SIG-M5 (cell line): ENCODE results near the gene UFD1.
A peak's percentile ranks its signal among the peaks of the same experiment; 100 is the strongest.

ENCODE experiments used
- DNase-seq: peaks from one replicate; lab custom pipeline; 2025; lab: John Stamatoyannopoulos, UW

The UFD1 gene

DNA sequence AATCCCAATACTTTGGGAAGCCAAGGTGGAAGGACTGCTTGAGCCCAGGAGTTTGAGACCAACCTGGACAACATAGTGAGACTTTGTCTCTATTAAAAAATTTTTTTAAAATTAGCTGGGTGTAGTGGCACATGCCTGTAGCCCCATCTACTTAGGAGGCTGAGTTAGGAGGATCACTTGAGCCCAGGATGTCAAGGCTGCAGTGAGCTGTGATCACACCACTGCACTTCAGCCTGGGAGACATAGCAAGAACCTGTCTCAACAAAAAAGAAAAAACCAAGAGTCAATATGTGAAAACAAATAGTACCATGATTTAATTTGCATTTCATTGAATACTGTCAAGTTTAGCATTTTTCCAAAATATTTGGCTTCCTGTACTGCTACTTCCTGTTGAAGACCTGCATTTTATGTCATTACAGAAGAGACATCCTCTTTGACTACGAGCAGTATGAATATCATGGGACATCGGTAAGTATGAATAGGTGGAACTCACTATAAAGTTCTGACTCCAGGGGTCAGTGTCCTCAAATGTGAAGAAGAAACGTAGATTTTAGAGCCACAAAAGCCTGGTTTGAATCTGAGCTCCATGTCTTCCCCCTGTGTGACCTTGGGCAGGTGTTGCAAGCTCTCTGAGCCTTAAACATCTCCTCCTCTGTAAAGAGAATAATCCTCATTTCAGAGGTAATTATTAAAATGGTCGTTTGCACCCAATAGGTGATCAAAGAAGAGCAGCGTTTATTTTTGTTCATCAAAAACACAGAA lies 16.8 kb upstream of the UFD1 start:
- DNase-seq: no peak

DNA sequence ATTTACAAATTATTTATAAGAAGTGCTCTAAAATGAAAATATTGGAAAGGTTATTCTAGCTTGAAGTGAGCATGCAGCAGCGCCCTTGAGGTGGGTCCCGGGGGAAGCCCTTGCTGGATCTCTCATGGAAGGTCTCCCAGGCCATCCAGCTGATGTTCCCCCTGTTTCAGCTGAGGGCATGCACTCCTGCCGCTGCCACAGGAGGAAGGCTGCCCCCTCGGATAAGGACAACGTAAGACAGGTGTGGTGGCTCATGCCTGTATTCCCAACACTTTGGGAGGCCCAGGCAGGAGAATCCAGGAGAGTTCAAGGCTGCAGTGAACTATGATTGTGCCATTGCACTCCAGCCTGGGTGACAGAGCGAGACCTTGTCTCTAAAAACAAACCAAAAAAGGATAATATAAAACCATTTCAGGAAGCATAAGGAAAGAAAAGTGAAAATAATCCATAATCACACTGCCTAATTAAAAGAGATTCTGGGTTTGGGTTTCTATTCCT lies 15.7 kb upstream of the UFD1 start:
- DNase-seq: no peak

DNA sequence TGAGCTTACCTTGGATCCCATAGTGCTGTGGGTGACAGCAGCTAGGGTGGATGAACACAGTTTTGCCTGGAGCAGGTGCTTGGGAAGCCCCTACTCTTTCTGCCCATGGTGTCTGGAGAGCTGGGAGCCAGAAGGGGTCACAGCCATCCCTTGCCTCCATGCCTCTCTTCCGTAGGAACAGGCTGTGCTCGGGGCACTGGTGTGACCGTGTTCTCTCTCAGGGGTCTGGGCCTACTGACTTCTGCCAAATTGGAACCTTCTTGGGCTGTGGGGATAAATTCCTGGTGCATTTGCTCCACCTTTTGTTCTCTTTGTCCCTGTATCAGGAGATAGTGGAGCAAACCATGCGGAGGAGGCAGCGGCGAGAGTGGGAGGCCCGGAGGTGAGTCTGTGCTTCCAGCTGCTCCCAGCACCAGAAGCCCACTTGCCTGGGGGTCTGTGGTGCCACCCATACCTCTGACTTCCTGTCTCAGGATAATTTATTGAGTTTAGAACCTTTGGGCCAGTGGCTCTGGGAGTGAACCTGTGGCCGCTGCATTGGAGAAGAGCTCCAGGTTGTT lies 15.1 kb upstream of the UFD1 start:
- DNase-seq: no peak

GRCh38 chr22:19492504-19493174 lies 13.6 kb upstream of the UFD1 start:
- no peak for DNase-seq

DNA sequence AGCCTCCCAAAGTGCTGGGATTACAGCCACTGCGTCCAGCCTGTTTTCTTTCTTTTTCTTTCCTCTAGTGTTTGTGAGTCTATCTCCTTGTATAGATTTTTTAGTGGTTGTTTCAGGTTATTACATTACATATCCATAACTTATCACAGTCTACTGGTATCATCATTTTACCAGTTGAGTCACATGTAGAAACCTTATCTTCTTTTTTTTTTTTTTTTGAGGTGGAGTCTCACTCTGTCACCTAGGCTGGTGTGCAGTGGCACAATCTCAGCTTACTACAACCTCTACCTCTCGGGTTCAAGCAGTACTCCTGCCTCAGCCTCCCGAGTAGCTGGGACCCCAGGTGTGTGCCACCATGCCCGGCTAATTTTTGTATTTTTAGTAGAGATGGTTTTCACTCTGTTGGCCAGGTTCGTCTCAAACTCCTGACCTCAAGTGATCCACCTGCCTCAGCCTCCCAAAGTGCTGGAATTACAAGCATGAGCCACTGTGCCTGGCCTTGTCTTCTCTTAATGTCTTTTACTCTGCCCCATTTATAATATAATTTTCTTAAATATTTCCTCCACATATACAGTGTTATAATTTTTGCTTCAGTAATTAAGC lies 11.7 kb upstream of the UFD1 start:
- no peak for DNase-seq

DNA sequence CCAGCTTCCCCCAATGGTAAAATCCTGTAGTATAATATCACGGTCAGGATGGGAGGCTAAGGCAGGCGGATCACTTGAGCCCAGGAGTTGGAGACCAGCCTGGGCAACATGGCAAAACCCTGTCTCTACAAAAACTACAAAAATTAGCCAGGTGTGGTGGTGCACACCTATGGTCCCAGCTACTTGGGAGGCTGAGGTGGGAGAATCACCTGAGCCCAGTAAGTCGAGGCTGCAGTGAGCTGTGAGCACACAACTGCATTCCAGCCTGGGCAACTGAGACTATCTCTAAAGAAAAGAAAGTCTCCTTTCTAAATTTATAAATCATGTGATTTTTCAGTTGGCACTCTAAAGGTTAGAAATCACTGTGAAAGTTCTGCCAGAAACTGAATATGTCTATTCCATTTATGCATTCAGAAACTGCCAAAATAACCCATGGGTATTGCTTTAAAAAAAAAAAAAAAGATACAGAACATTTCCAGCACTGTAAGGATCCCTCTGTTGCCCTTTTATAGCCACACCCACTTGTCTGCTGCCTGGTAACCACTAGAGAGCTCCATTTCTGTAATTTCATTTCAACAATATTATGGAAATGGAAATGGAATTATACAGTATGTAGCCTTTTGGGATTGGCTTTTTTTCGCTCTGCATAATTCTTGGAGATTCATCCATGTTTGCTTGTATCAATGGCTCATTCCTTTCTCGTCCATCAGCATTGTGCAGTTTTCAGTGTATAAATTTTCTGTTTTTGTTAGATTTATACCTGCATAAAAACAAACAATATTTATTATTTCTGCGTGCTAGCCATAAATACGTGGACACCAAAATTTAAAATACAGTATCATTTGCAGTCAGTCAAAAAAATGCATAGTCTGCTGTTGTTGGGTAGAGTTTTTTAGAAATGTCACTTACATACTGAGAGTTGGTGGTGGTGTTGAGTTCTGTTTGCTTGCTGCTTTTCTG lies 10.2 kb upstream of the UFD1 start:
- DNase-seq: no peak

DNA sequence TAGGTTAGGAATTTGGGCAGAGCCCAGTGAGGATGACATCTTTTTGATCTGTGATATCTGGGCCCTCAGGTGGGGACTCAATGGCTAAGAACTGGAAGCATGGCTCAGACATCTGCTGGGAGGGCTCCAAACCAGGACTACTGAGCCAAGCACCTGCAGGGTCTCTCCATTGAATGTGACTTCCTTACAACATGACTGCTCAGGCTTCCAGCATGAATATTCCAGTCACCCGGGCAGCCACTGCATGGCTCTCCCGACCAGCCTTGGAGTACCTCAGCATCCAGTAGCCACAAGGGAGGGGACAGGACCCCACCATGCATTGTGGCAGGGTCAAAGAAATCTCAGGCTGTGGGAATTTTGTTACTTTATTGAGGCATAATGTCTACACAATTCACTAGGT lies 9.3 kb upstream of the UFD1 start:
- no peak for DNase-seq

DNA sequence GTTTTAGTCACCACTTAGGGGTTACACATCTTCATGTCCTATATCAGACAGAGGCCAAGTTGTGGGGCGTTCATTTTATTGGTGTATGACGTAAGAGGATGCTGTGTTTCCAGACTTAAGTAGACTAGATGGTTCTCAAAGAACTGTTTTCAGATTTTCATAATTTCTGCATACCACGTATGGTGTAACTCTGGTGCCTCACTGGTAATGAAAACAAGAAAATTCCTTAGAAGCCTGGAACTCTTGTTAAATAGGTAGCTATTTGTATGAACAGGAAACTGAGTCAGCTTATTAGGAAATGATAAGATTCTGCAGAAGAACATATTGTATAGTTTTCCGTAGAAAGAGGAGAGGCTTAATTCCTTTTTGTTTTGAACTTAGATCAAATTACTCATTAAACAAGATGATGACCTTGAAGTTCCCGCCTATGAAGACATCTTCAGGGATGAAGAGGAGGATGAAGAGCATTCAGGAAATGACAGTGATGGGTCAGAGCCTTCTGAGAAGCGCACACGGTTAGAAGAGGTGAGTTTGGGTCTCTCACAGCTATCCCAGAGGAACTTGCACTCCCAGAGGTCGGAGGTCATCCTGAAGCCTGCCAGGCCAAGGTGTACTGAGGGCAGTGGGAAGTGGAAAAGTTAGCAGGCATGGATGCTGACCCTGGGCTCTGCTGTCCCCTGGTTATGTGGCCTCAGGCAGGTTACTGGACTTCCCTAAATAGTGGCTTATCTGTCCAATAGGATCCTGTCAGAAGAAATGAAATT lies 4.7 kb upstream of the UFD1 start:
- no peak for DNase-seq

DNA sequence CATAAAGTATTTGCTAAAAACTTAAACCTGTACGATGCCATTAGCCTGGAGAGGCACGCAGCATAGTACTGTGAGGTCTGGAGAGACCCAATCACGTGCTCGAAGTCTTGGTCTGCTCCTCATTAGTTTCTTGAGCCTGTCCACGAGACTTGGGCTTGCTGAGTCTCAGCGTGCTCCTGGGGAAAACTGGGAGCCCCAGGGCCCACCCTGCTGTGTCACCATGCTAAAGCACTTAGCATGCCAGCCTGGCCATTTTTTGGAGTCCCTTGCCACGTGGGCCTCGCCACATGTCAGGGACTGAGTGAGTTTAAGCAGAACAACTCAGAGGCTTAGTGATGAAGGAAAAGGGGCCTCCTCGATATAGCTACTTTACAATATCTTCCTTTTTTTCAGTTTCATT lies 3.3 kb upstream of the UFD1 start:
- no peak for DNase-seq

DNA sequence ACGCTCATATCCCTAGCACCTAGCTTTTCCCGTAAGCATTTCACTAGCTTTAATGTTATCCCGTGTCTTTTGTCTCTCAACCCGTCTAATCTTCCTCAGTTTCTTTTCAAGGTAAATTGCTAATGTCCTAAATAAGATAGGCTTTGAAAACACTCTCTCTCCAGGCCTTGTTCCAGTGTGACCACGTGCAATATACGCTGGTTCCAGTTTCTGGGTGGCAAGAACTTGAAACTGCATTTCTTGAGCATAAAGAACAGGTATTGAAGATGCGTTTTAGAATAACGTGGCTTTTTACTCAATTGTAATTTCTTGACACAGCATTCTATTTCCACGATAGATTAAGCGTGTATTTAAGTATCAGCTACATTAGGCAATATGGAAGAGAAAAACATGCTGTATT lies 1.8 kb upstream of the UFD1 start:
- no peak for DNase-seq

DNA sequence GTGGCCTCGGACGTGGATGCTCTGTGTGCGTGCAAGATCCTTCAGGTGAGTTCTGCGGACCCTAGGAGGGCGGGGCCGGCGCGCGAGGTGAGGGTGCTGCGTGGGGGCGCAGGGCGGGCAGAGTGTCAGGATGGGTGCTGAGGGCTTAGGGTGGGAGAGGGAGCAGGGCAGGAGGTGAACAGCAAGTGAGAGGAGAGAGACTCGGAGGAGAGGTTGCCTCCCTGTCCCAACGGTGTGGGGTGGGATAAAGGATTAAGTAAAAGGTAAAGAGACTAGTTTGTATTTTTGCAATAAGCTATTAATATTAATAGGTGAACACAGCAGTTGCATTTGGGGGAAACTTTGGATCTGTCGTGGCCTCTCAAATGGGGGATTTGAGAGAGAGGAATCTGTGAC lies 1.2 kb upstream of the UFD1 start:
- DNase-seq: no peak

DNA sequence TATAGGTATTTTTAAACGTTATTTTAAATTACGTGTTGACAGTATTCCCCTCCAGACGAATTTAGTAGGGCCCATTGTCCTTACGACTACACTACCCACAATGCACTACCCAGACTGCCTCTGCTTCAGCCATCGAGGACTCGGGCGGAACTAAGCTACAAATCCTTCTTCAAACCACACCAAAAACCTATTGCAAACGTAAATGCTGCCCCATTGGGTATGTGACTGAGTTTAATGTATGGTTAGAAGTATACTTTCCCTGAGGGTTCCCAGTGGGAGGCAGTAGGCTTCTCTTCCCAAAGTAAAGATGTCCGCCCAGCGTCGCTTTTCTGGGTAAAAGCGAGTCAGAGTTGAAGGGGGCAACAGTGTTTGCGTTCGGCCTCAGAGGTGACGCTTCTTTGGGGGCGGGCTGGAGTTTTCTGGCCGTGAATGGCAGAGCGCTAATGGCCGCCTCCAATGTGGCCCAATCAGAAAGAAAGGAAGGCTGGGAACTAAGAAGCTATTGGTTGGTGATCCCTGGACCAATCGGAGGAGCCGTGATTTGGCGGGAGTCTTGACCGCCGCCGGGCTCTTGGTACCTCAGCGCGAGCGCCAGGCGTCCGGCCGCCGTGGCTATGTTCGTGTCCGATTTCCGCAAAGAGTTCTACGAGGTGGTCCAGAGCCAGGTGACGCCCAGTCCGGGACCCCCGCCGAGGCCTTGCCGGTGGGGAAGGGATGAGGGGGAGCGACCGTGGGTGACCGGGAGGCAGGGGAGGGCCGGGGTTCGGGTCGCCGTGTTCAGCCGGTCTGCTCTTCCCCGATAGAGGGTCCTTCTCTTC lies 571 bp upstream of the UFD1 start, which contains the start of gene CDC45:
CDC45 (plus strand) TSS at position 566 of the 818 bp plus-strand sequence; CDS start at position 615, 49 bp downstream.
- peak; percentile 91 for DNase-seq

DNA sequence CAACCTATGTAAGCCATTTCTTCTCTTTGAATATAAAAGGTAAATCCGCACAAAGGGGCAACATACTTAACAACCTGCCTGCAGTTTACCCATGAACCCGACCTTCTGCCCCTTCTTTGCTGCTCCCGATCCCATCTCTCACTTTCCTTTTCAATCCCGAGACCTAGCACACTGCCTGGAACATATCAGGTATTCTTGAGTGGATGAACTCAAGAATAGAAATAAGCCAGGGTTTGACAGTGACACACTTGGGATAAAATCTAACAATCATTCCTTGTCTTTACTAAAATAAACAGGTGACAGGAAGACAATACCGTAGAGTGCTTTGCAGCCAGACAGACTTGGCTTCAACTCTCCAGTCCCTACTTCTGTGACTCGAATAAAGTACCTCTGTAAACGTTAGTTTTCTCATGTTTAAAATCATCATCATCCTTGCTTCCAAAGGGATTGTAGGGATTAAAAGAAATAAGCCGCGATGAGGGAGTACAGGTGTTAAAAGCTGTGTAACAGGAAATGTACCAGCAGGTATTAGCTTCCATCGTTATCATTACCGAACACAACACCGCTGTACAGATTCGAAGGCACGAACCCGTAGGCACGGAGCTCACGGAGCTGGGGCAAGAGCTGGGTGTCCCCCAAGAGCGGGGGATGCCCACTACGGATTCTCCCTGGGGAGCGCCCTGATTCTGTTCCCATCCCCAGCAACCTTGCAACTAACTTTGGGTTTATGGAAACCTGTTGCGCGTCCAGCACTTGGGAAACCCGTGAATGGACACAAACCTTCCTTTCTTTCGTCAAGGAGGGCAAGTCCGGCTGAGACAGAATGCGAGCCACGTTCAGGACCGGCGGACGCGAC lies 720 bp downstream of the UFD1 start:
- no peak for DNase-seq

DNA sequence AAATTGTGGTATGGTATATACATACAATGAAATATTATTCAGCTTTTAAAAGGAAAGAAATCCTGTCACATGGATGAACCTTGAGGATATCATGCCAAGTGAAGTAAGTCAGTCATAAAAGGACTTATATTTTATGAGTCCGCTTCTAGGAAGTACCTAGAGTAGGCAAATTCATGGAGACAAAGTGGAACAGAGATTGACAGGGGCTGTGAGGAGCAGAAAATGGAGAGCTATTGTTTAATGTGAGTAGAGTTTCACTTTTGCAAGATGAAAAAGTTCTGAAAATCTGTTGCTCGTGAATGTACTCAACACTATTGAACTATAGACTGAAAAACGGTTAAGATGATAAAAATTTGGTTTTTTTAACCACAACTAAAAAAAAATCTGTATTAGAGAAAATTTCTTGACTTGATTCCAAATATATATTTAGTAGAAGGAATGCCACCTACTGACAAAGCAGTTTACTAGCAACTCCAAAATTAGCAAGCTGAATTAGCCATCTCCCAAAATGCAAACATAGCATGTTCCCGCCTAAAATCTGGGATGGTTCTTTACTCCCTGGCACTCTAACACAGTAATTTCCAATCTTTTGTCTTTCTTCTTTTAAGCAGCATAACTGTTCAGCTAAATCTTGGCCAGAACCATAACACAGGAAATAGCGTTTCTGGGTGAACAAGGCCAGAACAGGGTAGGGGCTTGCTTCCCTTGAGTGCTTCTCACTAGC lies 1.5 kb downstream of the UFD1 start:
- no peak for DNase-seq

- DNase-seq: no peak
Measured at GRCh38 chr22:19476023-19476422, 3.0 kb downstream of the UFD1 start.

- DNase-seq: no peak
Measured at GRCh38 chr22:19473578-19473977, 5.4 kb downstream of the UFD1 start.

- DNase-seq: no peak
Measured at GRCh38 chr22:19472233-19472632, 6.8 kb downstream of the UFD1 start.

DNA sequence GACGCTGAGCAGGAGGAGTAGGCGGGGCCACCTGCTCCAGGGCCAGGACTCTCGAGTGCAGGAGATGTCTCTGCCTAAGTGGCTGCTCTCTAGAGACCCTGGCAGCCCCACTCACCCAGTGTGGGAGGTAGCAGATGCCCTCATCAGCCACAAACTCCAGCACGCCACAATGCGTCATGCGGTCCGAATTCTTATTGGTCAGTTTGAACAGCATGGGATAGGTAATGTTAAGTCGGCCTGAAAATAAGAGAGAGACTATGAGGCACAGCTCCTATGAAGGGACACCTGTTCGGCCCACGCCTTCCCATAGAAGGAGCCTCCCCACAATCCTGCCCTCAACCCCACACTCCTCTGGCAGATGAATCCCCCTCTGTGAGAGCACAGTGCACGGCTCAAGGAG lies 7.4 kb downstream of the UFD1 start:
- DNase-seq: no peak
